Umbilical cord (tissue), 2 donors: Measurements from ENCODE around the gene KPNB1. TPM values are rescaled to one million over a fixed set of nuclear protein-coding genes. Genes with fewer than 3 reads are reported as not detected.

ENCODE experiments used
- DNase-seq: peaks from one replicate; pipeline ENCODE4 v3.0.0-alpha.2; 2015; ENCODE audit warnings: low spot score
- total RNA-seq: library from RNA; depleted of rRNA; stranded (reverse); fragments of >200 nt; gene quantifications from one replicate; pipeline ENCODE4 v1.2.3, GENCODE V29; 2014; ENCODE audit warnings: low replicate concordance; ENCODE audit not compliant: insufficient read depth

Gene KPNB1
- total RNA-seq, 1 donor from 2014 or later, result 163 TPM

DNA sequence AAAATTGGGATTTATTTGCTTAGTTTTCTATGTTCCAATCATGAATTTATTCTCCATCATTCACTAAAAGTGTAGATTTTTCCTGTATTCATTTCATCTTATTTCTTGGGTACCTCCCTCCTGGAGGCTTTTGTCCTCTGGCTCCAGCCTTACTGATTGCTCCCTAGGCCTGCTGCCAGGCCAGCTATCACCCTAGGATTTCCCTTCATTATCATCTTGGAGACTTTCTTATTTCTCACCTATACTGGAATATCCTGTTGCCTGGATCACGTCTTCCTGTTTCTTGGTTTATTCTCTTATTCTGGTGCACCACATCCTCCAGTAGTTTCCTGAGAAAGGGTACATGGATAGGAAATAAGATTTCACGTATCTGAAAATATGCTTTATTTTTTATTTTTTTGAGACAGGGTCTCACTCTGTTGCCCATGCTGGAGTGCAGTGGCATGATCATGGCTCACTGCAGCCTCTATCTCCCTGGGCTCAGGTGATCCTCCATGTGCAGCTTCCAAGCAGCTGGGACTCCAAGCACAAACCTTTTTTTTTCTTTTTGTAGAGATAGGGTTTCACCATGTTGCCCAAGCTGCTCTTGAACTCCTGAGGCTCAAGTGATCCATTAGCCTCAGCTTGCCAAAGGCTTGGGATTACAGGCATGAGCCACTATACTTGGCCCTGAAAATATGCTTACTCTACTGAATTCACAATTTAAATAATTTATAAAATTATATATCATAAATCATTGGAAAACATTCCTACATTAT, 13.3 kb upstream of the KPNB1 start:
- no peak for DNase-seq

DNA sequence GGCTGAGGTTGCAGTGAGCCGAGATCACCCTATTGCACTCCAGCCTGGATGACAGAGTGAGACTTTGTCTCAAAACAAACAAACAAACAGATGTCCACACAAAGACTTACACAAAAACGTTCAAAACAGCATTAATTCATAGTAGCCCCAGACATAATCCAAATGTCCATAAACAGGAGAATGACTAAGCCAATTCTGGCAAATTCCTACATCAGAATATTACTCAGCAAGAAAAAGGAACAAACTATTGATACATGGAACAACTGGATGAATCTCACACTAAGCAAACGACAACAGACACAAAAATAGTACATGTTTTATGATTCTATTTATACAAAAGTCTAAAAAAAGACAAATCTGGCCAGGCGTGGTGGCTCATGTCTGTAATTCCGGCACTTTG, 10.8 kb upstream of the KPNB1 start:
- no peak for DNase-seq

DNA sequence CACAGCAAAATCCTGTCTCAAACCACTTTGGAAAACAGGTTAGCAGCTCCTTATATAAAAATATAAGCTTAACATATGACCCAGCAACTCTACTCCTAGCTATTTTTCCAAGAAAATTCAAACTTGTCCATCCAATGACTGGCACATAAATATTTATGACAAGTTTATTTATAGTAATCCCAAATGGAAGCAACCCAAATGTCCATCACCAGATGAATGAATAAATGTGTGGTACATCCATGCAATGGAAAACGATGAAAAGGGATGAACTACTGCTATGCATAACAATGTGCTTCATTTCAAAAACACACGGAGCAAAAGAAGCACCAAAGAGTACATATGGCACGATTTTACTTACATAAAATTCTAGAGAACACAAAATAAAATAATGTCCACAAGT, 9.6 kb upstream of the KPNB1 start:
- DNase-seq, result no peak

DNA sequence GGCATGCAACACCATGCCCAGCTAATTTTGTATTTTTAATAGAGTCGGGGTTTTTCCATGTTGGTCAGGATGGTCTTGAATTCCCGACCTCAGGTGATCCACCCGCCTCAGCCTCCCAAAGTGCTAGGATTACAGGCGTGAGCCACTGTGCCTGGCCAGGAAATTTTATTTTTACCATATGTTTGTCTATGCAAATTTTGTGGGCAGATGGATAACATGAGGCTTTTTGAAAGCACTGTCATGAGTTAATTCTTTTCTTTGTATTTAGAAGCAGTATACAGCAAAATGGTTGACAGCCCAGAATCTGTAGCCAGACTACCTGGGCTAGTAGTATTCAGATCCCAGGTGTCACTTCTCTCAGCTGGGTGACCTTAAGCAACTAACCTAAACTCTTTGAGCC, 8.5 kb upstream of the KPNB1 start:
- no peak for DNase-seq

DNA sequence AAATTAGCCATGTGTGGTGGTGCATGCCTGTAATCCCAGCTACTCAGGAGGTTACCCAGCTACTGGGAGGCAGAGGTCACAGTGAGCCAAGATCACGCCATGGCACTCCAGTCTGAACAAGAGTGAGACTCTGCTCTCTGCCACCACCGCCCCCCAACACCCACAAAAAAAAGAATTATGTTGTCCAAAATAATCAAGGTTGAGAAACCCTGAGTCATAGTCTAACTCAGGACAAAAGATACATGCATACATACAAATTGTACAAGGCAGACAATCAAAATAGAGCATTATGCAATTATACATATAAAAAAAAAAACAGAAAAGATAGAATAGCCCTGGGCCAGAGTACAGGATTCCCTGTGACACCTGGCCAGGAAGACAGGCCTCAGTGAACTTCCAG, 6.6 kb upstream of the KPNB1 start:
- DNase-seq, result no peak

DNA sequence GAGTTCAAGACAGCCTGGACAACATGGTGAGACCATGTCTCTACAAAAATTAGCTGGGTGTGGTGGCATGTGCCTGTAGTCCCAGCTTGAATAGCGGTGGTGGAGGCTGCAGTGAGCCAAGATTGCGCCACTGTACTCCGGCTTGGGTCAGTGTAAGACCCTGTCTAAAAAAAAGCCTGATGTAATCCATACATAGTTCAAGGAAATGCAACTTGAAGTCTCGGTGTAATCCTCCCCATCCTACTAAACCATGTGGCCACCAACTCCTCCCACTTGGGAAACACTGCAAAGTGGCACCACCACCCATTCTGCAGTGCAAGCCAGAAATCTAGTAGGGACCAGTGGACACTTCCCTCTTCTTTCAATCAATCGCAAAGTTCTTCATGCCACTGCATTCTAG, 5.4 kb upstream of the KPNB1 start:
- DNase-seq, result no peak

DNA sequence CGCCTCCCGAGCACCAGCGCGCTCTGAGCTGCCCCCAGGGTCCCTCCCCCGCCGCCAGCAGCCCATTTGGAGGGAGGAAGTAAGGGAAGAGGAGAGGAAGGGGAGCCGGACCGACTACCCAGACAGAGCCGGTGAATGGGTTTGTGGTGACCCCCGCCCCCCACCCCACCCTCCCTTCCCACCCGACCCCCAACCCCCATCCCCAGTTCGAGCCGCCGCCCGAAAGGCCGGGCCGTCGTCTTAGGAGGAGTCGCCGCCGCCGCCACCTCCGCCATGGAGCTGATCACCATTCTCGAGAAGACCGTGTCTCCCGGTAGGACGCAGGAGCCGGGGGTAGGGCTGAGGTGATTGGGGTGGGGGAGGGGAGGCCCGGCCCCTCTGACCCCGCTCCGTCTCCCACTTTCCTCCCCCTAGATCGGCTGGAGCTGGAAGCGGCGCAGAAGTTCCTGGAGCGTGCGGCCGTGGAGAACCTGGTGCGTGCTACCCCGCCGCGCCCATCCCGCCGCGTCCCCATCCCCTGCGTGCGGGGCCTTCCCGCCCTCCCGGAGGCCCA, 329 bp downstream of the KPNB1 start:
- DNase-seq, result no peak

DNA sequence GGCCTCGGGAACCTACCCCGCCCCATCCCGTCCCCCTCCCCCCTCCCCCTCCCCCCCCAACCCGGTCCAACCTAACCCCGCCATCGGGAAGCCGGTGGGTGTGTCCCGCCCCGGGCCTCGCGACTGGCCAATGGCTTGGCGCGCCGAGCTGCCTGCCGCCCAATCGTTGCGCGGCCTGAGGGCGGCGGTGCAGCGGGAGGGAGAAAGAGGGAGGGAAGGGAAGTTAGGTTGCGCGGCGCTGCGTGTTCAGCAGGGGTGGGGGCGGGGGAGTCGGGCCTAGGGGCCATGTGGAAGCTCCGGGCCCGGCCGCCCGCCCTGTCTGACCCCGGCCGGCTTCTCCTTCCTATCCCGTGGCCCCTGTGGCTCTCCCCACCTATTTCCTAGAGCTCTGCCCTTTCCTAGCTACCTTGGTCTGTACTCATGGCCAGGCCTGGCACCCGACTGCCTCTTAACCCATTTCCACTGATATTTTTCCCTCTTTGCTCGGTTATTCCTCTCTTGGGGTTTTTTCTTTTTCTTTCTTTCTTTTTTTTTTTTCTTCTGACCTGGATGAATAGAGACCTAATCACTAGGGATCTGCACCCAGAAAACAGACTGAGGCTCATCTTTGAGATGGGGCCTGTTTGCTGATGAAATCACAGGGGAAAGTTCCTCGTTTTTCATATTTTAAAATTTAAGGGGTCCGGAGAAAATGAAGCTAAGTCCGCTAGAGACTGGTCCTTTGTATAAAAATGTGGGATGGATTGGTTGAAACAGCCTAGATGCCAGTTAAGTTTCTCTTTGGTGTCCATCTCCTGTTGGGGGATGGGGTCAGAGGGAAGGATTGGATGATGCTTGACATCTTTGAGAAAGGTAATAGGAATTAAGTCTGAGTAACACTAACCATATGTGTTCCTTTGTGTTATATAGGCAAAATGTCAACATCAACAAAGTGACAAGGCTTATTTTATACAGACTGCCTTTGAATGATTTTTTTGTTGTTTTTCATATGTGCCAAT, 1.1 kb downstream of the KPNB1 start:
- peak; percentile 97 for DNase-seq

DNA sequence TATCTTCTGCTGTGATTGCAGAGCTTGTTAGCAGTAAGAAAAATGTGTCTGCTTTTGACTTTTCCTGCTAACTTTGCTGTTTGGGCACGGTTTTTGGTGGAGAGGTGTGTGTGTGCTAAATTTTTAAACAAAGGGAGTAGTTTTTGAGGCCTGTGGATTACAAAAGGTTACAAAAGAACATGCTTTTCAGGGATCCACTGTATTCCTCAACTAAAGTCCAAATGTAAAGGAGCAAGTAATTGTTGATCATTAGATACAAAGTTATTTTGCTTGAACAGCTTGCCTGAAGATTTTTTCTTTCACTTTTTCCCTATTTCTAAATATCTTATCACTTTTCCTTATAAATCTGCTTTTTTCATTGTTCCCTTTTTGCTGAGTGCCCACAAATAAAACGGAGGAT, 2.0 kb downstream of the KPNB1 start:
- DNase-seq, result no peak

DNA sequence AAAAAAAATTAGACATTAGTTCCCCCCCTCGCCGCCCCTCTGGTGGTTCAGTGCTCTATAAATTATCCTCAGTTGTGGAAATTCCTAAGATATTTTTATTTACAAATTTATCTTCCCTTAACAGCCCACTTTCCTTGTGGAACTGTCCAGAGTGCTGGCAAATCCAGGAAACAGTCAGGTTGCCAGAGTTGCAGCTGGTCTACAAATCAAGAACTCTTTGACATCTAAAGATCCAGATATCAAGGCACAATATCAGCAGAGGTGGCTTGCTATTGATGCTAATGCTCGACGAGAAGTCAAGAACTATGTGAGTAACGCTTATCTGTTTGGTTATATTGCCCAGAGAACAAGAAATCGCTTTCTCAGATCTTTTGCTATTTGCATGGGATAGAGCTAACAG, 2.9 kb downstream of the KPNB1 start:
- DNase-seq, result no peak

DNA sequence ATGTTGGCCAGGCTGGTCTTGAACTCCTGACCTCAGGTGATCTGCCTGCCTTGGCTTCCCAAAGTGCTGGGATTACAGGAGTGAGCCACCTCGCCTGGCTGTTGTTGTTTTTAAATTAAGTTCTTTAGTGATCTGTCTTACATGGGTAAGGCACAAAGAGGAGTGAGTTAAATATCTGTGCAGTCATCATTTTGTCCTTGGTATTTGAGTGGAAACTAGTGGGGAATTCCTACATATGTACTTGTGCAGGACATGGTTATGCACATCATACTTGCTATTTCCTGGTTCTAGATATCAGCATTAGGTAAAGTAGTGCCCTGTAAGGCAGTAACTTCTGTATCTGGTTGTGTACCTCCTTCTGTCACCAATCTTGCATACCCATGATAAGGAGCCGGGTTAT, 3.7 kb downstream of the KPNB1 start:
- no peak for DNase-seq

DNA sequence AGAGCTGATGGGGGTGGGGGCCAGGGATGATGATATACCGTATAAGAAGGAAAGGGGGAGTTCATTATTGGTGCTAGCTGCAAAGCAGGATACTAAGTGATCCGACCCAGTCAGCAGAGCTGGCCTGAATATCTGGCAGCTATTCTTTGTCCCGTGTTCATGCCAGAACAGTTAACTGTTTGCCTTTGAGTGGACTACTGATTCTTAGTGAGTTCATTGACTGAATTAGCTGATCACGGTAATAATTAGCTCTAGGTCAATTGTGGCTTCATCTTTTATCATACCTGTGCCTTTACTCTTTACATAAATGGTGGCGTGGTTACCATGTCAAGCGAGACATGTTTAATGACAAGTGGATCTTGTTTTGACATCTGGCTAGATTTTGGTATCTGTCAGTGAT, 5.3 kb downstream of the KPNB1 start:
- no peak for DNase-seq

DNA sequence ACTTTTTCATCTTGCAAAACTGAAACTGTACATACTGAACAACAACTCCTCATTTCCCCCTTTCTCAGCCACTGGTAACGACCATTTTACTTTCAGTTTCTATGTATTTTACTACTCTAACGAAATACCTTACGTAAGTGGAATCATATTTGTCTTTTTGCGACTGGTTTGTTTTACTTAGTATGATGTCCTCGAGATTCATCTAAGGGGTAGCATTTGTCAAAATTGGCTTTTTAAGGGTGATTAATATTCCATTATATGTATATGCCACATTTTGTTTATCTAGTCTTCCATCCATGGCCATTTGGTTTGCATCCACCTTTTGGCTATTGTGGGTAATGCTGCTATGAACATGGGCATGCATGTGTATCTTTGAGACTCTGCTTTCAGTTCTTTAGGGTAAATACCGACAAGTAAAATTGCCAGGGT, 10.4 kb downstream of the KPNB1 start:
- no peak for DNase-seq

DNA sequence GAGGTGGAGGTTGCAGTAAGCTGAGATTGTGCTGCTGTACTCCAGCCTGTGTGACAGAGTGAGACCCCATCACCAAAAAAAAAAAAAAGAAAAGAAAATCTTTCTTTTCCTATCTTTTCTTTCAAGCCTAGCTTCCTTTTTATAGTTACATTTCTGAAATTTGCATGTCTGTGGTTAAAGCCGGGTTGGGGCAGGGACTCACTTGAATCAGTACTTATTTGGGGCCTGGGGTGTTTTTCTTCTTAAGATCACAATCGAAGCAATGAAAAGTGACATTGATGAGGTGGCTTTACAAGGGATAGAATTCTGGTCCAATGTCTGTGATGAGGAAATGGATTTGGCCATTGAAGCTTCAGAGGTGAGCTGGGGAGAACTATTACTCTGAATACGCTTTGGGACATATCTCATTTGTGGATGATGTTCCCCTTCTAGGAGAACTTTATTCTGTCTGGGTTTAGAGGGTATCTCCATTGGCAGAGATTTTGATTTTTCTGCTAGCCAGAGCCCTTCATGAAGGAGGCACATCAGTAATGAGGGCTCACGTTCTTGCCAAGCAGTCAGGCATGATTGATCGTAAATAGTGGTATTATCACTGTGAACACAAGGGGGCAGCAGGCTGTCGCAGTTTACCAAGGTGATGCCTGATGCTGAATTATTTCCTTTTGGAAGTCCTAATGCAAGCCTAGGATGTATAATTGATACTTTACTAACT, 14.3 kb downstream of the KPNB1 start:
- DNase-seq, result peak; percentile 47

DNA sequence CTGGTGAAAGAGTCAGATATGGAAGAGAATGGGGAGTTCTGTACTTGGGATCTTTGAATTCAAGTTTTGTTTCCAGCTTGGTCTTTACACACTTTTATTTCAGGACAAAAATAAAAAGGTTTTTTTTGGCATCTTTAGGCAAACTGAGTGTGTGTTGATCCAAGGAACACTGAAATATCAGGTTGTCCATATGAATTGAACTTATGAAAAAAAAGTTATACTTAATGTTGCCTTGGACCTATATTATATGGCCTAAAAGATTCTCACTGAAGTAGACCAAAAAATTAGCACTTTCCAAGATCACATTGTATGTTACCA, 14.9 kb downstream of the KPNB1 start:
- DNase-seq, result no peak

DNA sequence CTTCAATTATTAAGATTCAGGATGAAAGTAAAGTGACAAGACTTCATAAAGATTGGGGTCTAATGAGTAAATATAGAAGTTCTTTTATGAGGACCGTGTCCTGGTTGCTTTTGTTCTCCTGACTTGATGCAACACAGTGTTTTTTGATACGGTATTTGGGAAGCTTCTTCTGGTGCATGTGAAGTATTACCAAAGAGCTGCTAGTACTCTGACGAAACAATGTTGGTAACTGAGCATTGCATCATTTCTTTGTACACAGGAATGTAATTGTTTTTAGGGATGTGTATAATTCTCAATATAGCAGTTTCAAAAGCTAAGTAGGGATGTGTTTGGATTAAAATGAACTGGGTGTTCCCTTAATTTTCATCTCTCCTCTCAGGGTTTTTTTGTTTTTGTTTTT, 15.9 kb downstream of the KPNB1 start:
- DNase-seq, result no peak

DNA sequence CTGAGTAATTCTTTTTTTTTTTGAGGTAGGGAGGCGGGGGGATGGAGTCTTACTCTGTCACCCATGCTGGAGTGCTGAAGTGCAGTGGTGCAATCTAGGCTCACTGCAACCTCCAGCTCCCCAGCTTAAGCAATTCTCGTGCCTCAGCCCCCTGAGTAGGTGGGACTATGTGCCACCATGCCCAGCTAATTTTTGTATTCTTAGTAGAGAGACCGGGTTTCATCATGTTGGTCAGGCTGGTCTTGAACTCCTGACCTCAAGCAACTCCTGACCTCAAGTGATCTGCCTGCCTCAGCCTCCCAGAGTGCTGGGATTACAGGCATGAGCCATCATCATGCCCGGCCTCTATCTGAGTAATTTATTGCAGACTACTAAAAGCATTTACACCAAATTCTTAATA, 19.4 kb downstream of the KPNB1 start:
- DNase-seq, result no peak

DNA sequence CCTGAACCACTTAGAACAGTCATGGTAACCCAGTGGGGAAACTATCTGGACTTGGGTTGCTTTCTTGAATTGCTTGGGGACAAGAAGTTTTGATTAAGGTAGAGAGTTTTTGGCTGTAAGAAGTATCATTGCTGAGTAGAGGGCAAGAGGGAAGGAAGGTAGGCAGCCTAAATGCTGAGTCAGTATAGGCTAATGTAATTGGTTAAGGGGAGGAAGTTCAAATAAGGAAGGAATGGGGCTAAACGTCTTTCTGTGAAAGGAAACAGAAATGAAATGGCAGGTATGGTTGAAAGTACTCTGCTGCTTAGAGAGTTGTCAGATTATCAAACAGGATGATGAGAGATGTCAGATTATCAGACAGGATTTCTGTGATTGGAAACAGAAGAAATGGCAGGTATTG, 20.3 kb downstream of the KPNB1 start:
- no peak for DNase-seq

DNA sequence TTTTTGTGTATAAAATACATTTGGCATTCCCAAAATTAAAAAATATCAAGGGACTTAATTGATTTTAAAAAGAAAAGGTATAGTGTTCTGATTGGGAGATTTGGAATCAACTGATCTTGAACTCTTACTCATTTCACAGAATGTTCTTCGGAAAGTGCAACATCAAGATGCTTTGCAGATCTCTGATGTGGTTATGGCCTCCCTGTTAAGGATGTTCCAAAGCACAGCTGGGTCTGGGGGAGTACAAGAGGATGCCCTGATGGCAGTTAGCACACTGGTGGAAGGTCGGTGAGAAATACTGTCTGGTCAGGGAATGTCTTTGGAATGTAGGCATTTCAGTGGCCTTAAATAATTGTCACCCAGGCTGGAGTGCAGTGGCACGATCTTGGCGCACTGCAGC, 24.8 kb downstream of the KPNB1 start:
- no peak for DNase-seq

DNA sequence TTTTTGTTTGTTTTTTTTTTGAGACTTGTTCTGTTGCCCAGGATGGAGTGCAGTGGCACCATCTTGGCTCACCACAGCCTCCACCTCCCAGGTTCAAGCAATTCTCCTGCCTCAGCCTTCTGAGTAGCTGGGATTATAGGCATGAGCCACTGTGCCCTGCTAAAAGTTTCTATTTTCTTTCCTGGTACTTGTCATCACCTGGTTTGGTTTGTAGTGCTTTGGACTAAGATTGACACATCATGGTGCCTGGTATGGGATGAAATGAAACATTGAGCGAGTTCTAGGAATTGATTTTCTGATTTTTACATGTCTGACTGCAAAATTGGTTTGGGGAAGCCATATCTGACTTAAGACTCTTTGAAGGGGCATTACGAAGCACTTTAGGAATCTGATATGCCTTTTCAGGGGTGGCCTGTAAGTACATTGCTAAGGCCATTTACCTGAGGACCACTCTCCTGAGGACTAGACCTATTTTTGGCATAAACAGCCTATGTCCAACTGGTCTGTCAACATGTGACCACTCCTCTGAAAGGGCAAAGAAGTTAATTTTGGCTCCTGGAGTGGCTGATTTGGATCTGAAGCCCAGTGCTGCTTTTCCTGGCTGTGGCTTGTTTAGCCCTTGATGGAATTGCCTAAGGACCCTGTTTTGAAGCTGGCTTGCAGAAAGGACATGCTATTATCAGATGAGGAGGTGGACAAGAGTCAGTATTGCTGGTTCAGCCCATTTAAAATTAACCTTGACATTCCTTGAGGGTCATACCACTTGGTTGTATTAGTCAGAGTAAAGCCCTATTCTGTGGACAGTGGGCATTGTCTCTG, 25.9 kb downstream of the KPNB1 start:
- no peak for DNase-seq

DNA sequence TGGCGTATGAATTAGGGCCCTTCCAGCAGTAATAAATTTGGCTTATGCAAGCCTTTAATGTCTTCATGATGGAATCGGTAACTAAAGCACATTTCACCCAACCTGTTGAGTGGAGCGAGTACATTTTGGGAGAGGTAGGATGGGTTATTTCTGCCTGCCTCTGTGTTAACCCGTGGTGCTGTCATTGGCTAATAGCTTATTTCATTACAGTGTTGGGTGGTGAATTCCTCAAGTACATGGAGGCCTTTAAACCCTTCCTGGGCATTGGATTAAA, 26.4 kb downstream of the KPNB1 start:
- DNase-seq, result no peak
